ENCODE results near the gene MCC. TPM values are rescaled to one million over a fixed set of nuclear protein-coding genes. Genes with fewer than 3 reads are reported as not detected.

Gene MCC
- total and polyA plus RNA-seq, 2 experiments from 2014 or later, result 3.4 to 8.8 TPM

- DNase-seq, result no peak
- Histone ChIP-seq H3K79me2 (ENCODE audit: insufficient read depth) (no peaks in the 10 kb centered on the region; the same call in 1 of the 2 replicates), H3K4me1 (ENCODE audit: insufficient read depth) (0 out of 2 replicates have a peak, but pooled peaks cover 8% of the 10 kb centered on the region), H3F3A (ENCODE audit: insufficient read depth) (0 out of 2 replicates have a peak, but pooled peaks cover 9% of the 10 kb centered on the region), H3K9me2 (ENCODE audit: insufficient read depth) (no peaks in the 10 kb centered on the region), H3K9me3 (ENCODE audit: low read depth) (no peaks in the 10 kb centered on the region), H3K27ac (no peak overlapping the region), H3K27me3 (replicated peaks; ENCODE audit: insufficient read depth) (no peaks in the 10 kb centered on the region), H3K36me3 (ENCODE audit: low read depth) (no peaks in the 10 kb centered on the region), H3K4me3 (no peak overlapping the region), H4K20me1 (ENCODE audit: insufficient read depth) (no peaks in the 10 kb centered on the region), H3K9ac (no peak overlapping the region), H3K4me2 (ENCODE audit: unreplicated experiment) (no peak overlapping the region), H2AFZ (no peak overlapping the region)
- TF ChIP-seq EZH2phosphoT487 (IDR thresholded peaks at IDR 0.05; ENCODE audit: insufficient read depth, low read depth) (no peak), EZH2 (IDR thresholded peaks at IDR 0.05; ENCODE audit: insufficient read depth, poor library complexity, severe bottlenecking) (no peak)
- in situ Hi-C loops (cut with MboI), result no loop called here
- 92 to 94% methylated on average over 2 of the region's 2 CpGs for whole genome bisulfite sequencing, 2 experiments (ENCODE audit: low coverage in 1 of 2, low lambda C conversion rate in 2 of 2, missing lambda C conversion rate in 2 of 2)
Observed at GRCh38 chr5:113192541-113192940, 295.7 kb downstream of the MCC start.

- Histone ChIP-seq H3K9ac (no peak overlapping the region), H3K36me3 (ENCODE audit: low read depth) (no peaks in the 10 kb centered on the region), H3K79me2 (ENCODE audit: insufficient read depth) (no peaks in the 10 kb centered on the region; the same call in 1 of the 2 replicates), H3K4me2 (ENCODE audit: unreplicated experiment) (no peak overlapping the region), H3K27ac (no peak overlapping the region), H3K9me3 (ENCODE audit: low read depth) (no peaks in the 10 kb centered on the region), H2AFZ (no peak overlapping the region), H3K27me3 (replicated peaks; ENCODE audit: insufficient read depth) (no peaks in the 10 kb centered on the region), H3F3A (ENCODE audit: insufficient read depth) (0 out of 2 replicates have a peak, but pooled peaks cover 9% of the 10 kb centered on the region), H3K4me1 (ENCODE audit: insufficient read depth) (0 out of 2 replicates have a peak, but pooled peaks cover 8% of the 10 kb centered on the region), H4K20me1 (ENCODE audit: insufficient read depth) (no peaks in the 10 kb centered on the region), H3K9me2 (ENCODE audit: insufficient read depth) (no peaks in the 10 kb centered on the region), H3K4me3 (no peak overlapping the region)
- in situ Hi-C loops (cut with MboI), result no loop called here
- DNase-seq, result peak; percentile 47
- TF ChIP-seq EZH2 (IDR thresholded peaks at IDR 0.05; ENCODE audit: insufficient read depth, poor library complexity, severe bottlenecking) (no peak), EZH2phosphoT487 (IDR thresholded peaks at IDR 0.05; ENCODE audit: insufficient read depth, low read depth) (no peak)
- WGBS, 2 experiments (ENCODE audit: low coverage in 1 of 2, low lambda C conversion rate in 2 of 2, missing lambda C conversion rate in 2 of 2), result 94 to 97% methylated on average over 5 of the region's 5 CpGs
Observed at GRCh38 chr5:113190347-113190746, 297.9 kb downstream of the MCC start.

- H3K4me2 ChIP-seq (ENCODE audit: unreplicated experiment), result no peak overlapping the region
- no peak overlapping the region for H3K9ac ChIP-seq
- H3K4me3 ChIP-seq, result no peak overlapping the region
- no peaks in the 10 kb centered on the region for H3K9me3 ChIP-seq (ENCODE audit: low read depth)
- 92 to 96% methylated on average over 3 of the region's 3 CpGs for WGBS, 2 experiments (ENCODE audit: low coverage in 1 of 2, low lambda C conversion rate in 2 of 2, missing lambda C conversion rate in 2 of 2)
- H3K27ac ChIP-seq, result no peak overlapping the region
- no peaks in the 10 kb centered on the region for H3K27me3 ChIP-seq (replicated peaks; ENCODE audit: insufficient read depth)
- H3K36me3 ChIP-seq (ENCODE audit: low read depth), result no peaks in the 10 kb centered on the region
- 0 out of 2 replicates have a peak, but pooled peaks cover 9% of the 10 kb centered on the region for H3F3A ChIP-seq (ENCODE audit: insufficient read depth)
- in situ Hi-C loops (cut with MboI), result no loop called here
- no peak overlapping the region for H2AFZ ChIP-seq
- H3K4me1 ChIP-seq (ENCODE audit: insufficient read depth), result 0 out of 2 replicates have a peak, but pooled peaks cover 8% of the 10 kb centered on the region
- TF ChIP-seq EZH2 (IDR thresholded peaks at IDR 0.05; ENCODE audit: insufficient read depth, poor library complexity, severe bottlenecking) (no peak), EZH2phosphoT487 (IDR thresholded peaks at IDR 0.05; ENCODE audit: insufficient read depth, low read depth) (no peak)
- no peak for DNase-seq
- H3K79me2 ChIP-seq (ENCODE audit: insufficient read depth), result no peaks in the 10 kb centered on the region; the same call in 1 of the 2 replicates
- no peaks in the 10 kb centered on the region for H3K9me2 ChIP-seq (ENCODE audit: insufficient read depth)
- H4K20me1 ChIP-seq (ENCODE audit: insufficient read depth), result no peaks in the 10 kb centered on the region
Observed at GRCh38 chr5:113189291-113189690, 299.0 kb downstream of the MCC start.

- no peaks in the 10 kb centered on the region for H3K27me3 ChIP-seq (replicated peaks; ENCODE audit: insufficient read depth)
- TF ChIP-seq EZH2 (IDR thresholded peaks at IDR 0.05; ENCODE audit: insufficient read depth, poor library complexity, severe bottlenecking) (no peak), EZH2phosphoT487 (IDR thresholded peaks at IDR 0.05; ENCODE audit: insufficient read depth, low read depth) (no peak)
- DNase-seq, result no peak
- H4K20me1 ChIP-seq (ENCODE audit: insufficient read depth), result no peaks in the 10 kb centered on the region
- no peak overlapping the region for H3K9ac ChIP-seq
- H3F3A ChIP-seq (ENCODE audit: insufficient read depth), result 0 out of 2 replicates have a peak, but pooled peaks cover 9% of the 10 kb centered on the region
- no peaks in the 10 kb centered on the region; the same call in 1 of the 2 replicates for H3K79me2 ChIP-seq (ENCODE audit: insufficient read depth)
- no peaks in the 10 kb centered on the region for H3K9me3 ChIP-seq (ENCODE audit: low read depth)
- no peak overlapping the region for H3K4me3 ChIP-seq
- H3K4me2 ChIP-seq (ENCODE audit: unreplicated experiment), result no peak overlapping the region
- H3K27ac ChIP-seq, result no peak overlapping the region
- H3K9me2 ChIP-seq (ENCODE audit: insufficient read depth), result no peaks in the 10 kb centered on the region
- no peaks in the 10 kb centered on the region for H3K36me3 ChIP-seq (ENCODE audit: low read depth)
- in situ Hi-C loops (cut with MboI), result no loop called here
- H3K4me1 ChIP-seq (ENCODE audit: insufficient read depth), result 0 out of 2 replicates have a peak, but pooled peaks cover 8% of the 10 kb centered on the region
- no peak overlapping the region for H2AFZ ChIP-seq
Observed at GRCh38 chr5:113188436-113188835, 299.8 kb downstream of the MCC start.
